Transverse colon (tissue), 4 donors: ENCODE results near the gene MTMR1. TPM values are rescaled to one million over a fixed set of nuclear protein-coding genes. Genes with fewer than 3 reads are reported as not detected.

Experiments used
- DNase-seq: peaks from one replicate; pipeline ENCODE4 v3.0.0-alpha.2; 2019
- H3K27ac ChIP-seq, 4 donors: fragments of 200-600 bp; sonication (generic); 2 replicates each; pipeline ENCODE4 v1.5.1; 2016 to 2018; ENCODE audit warnings: inconsistent platforms in 4 of 4
- H3K27me3 ChIP-seq: fragments of 200-600 bp; sonication (generic); 2 replicates; pipeline ENCODE4 v1.5.1; 2017; ENCODE audit warnings: inconsistent platforms
- H3K36me3 ChIP-seq, 4 donors: fragments of 200-600 bp; sonication (generic); 2 replicates each; pipeline ENCODE4 v1.5.1; 2017 to 2019; ENCODE audit warnings: inconsistent platforms in 4 of 4
- H3K4me1 ChIP-seq, 4 donors: fragments of 200-600 bp; sonication (generic); 2 replicates each; pipeline ENCODE4 v1.5.1; 2017 to 2020; ENCODE audit warnings: inconsistent platforms in 4 of 4
- H3K4me3 ChIP-seq, 4 donors: fragments of 200-600 bp; sonication (generic); 1 replicate in 1 of 4; 2 replicates in 3 of 4; pipeline versions ENCODE4 v1.5.1 to v1.6.1; 2017 to 2019; ENCODE audit warnings: inconsistent platforms in 4 of 4
- H3K9me3 ChIP-seq, 2 donors: fragments of 200-600 bp; sonication (generic); 2 replicates each; pipeline ENCODE4 v1.5.1; 2017 to 2019; ENCODE audit warnings: inconsistent platforms in 2 of 2
- CTCF ChIP-seq, 5 experiments: fragments of 200-600 bp in 3 of 5; fragments of 450-650 bp in 2 of 5; sonication (generic) in 3 of 5; IDR thresholded peaks; 1 replicate in 2 of 5; 2 replicates in 3 of 5; pipeline ENCODE4 v1.5.1; 2016 to 2017; ENCODE audit warnings: antibody characterized with exemption in 5 of 5, inconsistent platforms in 3 of 5, mild to moderate bottlenecking in 2 of 5, moderate library complexity in 1 of 5
- EP300 ChIP-seq: sonication (generic); formaldehyde crosslinking; IDR thresholded peaks from one replicate; pipeline ENCODE4 v1.6.1; 2017; ENCODE audit warnings: antibody characterized with exemption, low read depth
- POLR2A ChIP-seq: fragments of 450-650 bp; IDR thresholded peaks from one replicate; pipeline ENCODE4 v1.6.1; 2016; ENCODE audit warnings: antibody characterized with exemption, mild to moderate bottlenecking, moderate library complexity
- POLR2AphosphoS5 ChIP-seq, 3 donors: sonication (generic); formaldehyde crosslinking; IDR thresholded peaks; one replicate each; pipeline ENCODE4 v1.6.1; 2016; ENCODE audit warnings: antibody characterized with exemption in 3 of 3
- WGBS, 2 donors: methylation state at CpG; one replicate each; pipeline ENCODE4 v1.1.5; 2018; ENCODE audit warnings: low coverage in 1 of 2; 5-methylcytosine and 5-hydroxymethylcytosine counted together
- in situ Hi-C, 4 donors: fragments of 200-750 bp; cut with MboI; loops; one replicate each; pipeline versions ENCODE4 v1.15.0 to v1.15.1; 2017; ENCODE audit warnings: low sequenced_read_pairs in 3 of 4, low pct_ligation_motif_present in 1 of 4, low pct_unique_long_range_greater_than_20kb in 1 of 4
- intact Hi-C: fragments of 100-400 bp; cut with DNase I; formaldehyde crosslinking; loops from one replicate; pipeline ENCODE4 v1.15.1; 2023; ENCODE audit warnings: low total_unique reads
- total RNA-seq, 4 donors: library from RNA; depleted of rRNA; stranded (reverse); fragments of >200 nt; gene quantifications; one replicate each; pipeline ENCODE4 v1.1.0, GENCODE V29; 2016

MTMR1 gene
- total RNA-seq, 4 donors from 2014 or later: 14.6 to 25.5 (median 21.1) TPM

GRCh38 chrX:150753968-150754367 lies 60.8 kb downstream of the MTMR1 start:
- H3K36me3 ChIP-seq: no peaks in the 10 kb centered on the region

GRCh38 chrX:150757371-150757770 lies 64.2 kb downstream of the MTMR1 start:
- Histone ChIP-seq H3K27me3 (no peaks in the 10 kb centered on the region), H3K4me3 (no peak overlapping the region), H3K9me3 (no peaks in the 10 kb centered on the region), H3K36me3 (no peaks in the 10 kb centered on the region), H3K4me1 (no peaks in the 10 kb centered on the region), H3K27ac (no peak overlapping the region)
- intact Hi-C loops: no loop called here
- no peak for DNase-seq
- 86% methylated on average over 5 of the region's 5 CpGs; no CpG with 5 or more reads in 1 of the 2 donors for WGBS, 2 donors
- in situ Hi-C loops: no loop called here
- TF ChIP-seq POLR2A (no peak), CTCF (IDR thresholded peaks at IDR 0.05) (no peak), EP300 (no peak), POLR2AphosphoS5 (IDR thresholded peaks at IDR 0.05) (no peak)

More at GRCh38 chrX:150753968-150754367, 60.8 kb downstream of the MTMR1 start:
- in situ Hi-C loops: no loop called here
- intact Hi-C loops: no loop called here
- H3K27ac ChIP-seq: no peak overlapping the region
- H3K27me3 ChIP-seq: no peaks in the 10 kb centered on the region
- no peaks in the 10 kb centered on the region for H3K9me3 ChIP-seq
- no peak for DNase-seq
- H3K4me3 ChIP-seq: no peak overlapping the region
- H3K4me1 ChIP-seq: no peaks in the 10 kb centered on the region
- TF ChIP-seq CTCF (IDR thresholded peaks at IDR 0.05) (no peak), EP300 (no peak), POLR2AphosphoS5 (IDR thresholded peaks at IDR 0.05) (no peak), POLR2A (no peak)
- 91 to 92% methylated on average over 4 of the region's 4 CpGs for whole genome bisulfite sequencing, 2 donors

DNA sequence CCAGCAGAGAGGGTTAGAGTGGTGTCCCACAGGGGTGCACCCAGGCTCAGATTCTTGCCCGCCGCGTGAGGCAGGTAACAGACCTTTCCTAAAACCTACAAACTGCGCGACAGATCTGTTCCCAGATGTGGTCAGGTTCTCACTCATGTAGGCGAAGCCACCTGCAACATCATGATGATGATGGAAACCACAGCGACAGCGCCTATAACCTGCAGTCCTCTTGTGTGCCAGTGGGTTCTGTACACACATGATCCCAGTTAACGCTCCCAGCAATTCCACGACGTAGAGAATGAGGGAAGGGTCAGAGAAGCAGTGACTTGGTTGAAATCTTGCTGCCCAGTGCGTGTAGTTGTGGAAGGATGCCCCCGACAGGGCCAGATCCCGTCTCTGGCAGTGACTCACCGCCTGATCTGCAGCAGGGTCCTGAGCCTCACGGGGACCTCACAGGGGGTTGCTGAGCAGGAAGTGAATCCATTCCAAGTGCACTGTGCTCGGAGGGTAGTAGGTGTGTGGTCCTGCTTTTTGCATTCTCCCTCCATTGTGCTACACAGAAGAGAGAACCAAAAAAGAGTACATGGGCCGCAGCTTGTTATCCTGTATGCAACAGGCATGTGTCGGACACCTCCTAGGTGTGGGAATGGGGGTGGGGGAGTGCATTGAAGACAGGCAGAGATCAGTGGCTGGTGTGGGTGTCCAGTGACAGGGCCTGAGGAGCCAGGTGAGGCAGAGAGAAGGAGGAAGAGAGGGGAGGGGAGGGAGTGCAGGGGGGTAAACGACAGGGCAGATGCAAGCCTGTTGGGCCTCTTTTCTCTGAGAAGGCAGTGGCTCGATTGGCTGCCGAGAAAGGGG lies 66.6 kb downstream of the MTMR1 start:
- DNase-seq: no peak
- intact Hi-C loops: no loop called here
- Histone ChIP-seq H3K27me3 (no peaks in the 10 kb centered on the region), H3K4me1 (no peaks in the 10 kb centered on the region), H3K4me3 (no peak overlapping the region), H3K36me3 (no peaks in the 10 kb centered on the region), H3K9me3 (no peaks in the 10 kb centered on the region), H3K27ac (no peak overlapping the region)
- TF ChIP-seq EP300: no peak
- no peak for TF ChIP-seq POLR2AphosphoS5 (IDR thresholded peaks at IDR 0.05)
- no peak for TF ChIP-seq POLR2A
- no peak for TF ChIP-seq CTCF (IDR thresholded peaks at IDR 0.05)
- WGBS, 2 donors: 85% methylated on average over 22 of the region's 22 CpGs; no CpG with 5 or more reads in 1 of the 2 donors
- in situ Hi-C loops: no loop called here

DNA sequence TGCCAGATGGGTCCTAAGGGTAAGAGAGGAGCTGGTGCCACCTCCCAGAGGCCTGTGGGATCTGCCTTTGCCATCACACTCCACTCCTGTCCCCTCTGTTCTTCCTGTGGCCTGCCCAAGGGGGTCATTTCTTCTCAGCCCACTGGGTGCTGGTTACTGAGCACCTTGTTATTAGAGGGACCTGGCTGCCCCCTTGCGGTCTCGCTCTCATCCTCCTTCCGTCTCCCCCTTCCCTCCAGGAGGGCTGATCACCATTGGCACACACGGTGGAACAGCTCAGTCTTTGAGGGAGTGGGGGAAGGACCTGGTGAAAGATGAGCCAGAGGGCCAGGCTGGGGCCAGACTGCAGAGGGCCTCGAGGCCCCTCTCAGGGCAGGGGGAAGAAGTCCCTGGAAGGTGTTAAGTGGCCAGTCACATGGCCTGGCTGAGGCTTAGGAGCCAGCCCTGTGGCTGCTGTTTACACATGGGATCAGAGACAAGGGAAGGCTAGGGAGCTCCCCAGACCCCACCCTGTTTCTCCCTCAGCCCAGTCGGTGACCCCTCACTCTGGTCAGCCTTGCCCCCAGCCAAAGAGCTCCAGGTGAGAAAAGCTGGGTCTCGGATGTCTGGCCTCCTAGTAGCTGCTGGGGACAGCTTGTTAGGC lies 68.1 kb downstream of the MTMR1 start:
- no peak overlapping the region for H3K4me3 ChIP-seq
- intact Hi-C loops (no loop called here), in situ Hi-C loops (no loop called here)
- WGBS, 2 donors: 61% methylated on average over 7 of the region's 7 CpGs; no CpG with 5 or more reads in 1 of the 2 donors
- no peaks in the 10 kb centered on the region for H3K36me3 ChIP-seq
- DNase-seq: no peak
- no peak overlapping the region for H3K27ac ChIP-seq
- H3K27me3 ChIP-seq: no peaks in the 10 kb centered on the region
- H3K9me3 ChIP-seq: no peaks in the 10 kb centered on the region
- TF ChIP-seq POLR2A (no peak), CTCF (IDR thresholded peaks at IDR 0.05) (no peak), POLR2AphosphoS5 (IDR thresholded peaks at IDR 0.05) (no peak), EP300 (no peak)
- no peaks in the 10 kb centered on the region for H3K4me1 ChIP-seq
